ENCODE data around the gene SLC38A4.

The SLC38A4 gene

DNA sequence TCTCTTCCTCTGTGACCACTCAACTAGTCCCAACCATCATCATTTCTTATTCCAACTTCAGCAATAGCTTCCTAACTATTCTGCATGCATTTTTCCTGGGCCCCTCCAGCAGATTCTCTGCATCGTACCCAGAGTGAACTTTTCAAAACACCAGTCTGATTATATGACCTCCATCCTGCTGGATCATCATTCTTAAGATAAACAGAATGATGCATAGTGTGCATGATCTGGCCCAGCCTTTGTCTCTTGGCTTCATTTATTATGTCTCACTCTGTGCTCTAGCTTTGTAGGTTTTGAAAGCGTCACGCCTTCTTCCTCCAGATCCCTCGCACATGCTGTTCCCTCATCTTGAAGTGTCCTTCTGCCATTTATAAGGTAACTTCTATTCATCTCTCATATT lies 46.3 kb upstream of the SLC38A4 start:
- H3F3A ChIP-seq (ENCODE audit: low read depth), result no peaks in the 10 kb centered on the region
- no peaks in the 10 kb centered on the region for H3K9me2 ChIP-seq (replicated peaks; ENCODE audit: low read depth, low read length)
- H3K79me2 ChIP-seq (ENCODE audit: insufficient read depth, low read length), result no peaks in the 10 kb centered on the region
- H3K4me2 ChIP-seq (ENCODE audit: low read depth, low read length, poor library complexity, severe bottlenecking), result no peak overlapping the region
- no peaks in the 10 kb centered on the region for H3K9me3 ChIP-seq (ENCODE audit: insufficient read depth, low read depth, low read length)
- H4K20me1 ChIP-seq (ENCODE audit: insufficient read depth, low read length, poor library complexity, severe bottlenecking), result no peaks in the 10 kb centered on the region
- no peak overlapping the region for H3K9ac ChIP-seq (ENCODE audit: low read depth, low read length, poor library complexity, severe bottlenecking)
- no peaks in the 10 kb centered on the region for H3K4me1 ChIP-seq (ENCODE audit: insufficient read depth, low read length, poor library complexity, severe bottlenecking)
- H3K4me3 ChIP-seq (ENCODE audit: low read length, poor library complexity, severe bottlenecking), result no peak overlapping the region
- no peak overlapping the region for H2AFZ ChIP-seq (ENCODE audit: low read length)
- H3K36me3 ChIP-seq (ENCODE audit: insufficient read depth, low read length), result no peaks in the 10 kb centered on the region
- H3K27me3 ChIP-seq (ENCODE audit: insufficient read depth, low read length, poor library complexity, severe bottlenecking), result no peaks in the 10 kb centered on the region
- TF ChIP-seq, protein P1, sequence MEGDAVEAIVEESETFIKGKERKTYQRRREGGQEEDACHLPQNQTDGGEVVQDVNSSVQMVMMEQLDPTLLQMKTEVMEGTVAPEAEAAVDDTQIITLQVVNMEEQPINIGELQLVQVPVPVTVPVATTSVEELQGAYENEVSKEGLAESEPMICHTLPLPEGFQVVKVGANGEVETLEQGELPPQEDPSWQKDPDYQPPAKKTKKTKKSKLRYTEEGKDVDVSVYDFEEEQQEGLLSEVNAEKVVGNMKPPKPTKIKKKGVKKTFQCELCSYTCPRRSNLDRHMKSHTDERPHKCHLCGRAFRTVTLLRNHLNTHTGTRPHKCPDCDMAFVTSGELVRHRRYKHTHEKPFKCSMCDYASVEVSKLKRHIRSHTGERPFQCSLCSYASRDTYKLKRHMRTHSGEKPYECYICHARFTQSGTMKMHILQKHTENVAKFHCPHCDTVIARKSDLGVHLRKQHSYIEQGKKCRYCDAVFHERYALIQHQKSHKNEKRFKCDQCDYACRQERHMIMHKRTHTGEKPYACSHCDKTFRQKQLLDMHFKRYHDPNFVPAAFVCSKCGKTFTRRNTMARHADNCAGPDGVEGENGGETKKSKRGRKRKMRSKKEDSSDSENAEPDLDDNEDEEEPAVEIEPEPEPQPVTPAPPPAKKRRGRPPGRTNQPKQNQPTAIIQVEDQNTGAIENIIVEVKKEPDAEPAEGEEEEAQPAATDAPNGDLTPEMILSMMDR (conservative IDR thresholded peaks at IDR 0.05; ENCODE audit: low read length), result no peak
- no peak for TF ChIP-seq EZH2phosphoT487 (IDR thresholded peaks at IDR 0.05; ENCODE audit: borderline replicate concordance)

DNA sequence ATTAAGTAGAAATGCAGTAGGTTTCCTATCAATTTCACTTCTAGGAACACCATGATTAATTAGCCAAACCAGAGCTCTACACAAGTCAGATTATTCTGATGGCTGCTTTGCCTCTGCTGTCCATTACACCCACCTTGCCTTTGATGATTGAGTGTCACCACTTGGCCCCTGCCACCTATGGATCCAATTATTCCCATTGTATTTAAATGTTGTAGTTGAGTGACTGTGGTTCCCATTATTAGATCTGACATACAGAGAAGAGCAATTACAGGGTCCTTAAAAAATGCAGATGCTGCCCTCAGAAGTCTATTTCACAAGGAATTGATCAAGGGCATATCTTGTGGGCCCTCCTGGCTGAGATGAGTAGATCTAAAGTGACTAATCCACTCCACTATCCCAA lies 39.5 kb upstream of the SLC38A4 start:
- H2AFZ ChIP-seq (ENCODE audit: low read length), result no peak overlapping the region
- H3K79me2 ChIP-seq (ENCODE audit: insufficient read depth, low read length), result no peaks in the 10 kb centered on the region
- H3K36me3 ChIP-seq (ENCODE audit: insufficient read depth, low read length), result no peaks in the 10 kb centered on the region
- no peaks in the 10 kb centered on the region for H3K9me3 ChIP-seq (ENCODE audit: insufficient read depth, low read depth, low read length)
- TF ChIP-seq, protein P1 (conservative IDR thresholded peaks at IDR 0.05; ENCODE audit: low read length), result no peak
- TF ChIP-seq EZH2phosphoT487 (IDR thresholded peaks at IDR 0.05; ENCODE audit: borderline replicate concordance), result no peak
- H3K9ac ChIP-seq (ENCODE audit: low read depth, low read length, poor library complexity, severe bottlenecking), result no peak overlapping the region
- no peaks in the 10 kb centered on the region for H3K9me2 ChIP-seq (replicated peaks; ENCODE audit: low read depth, low read length)
- H3K4me3 ChIP-seq (ENCODE audit: low read length, poor library complexity, severe bottlenecking), result no peak overlapping the region
- H3K27me3 ChIP-seq (ENCODE audit: insufficient read depth, low read length, poor library complexity, severe bottlenecking), result no peaks in the 10 kb centered on the region
- H3K4me1 ChIP-seq (ENCODE audit: insufficient read depth, low read length, poor library complexity, severe bottlenecking), result no peaks in the 10 kb centered on the region
- no peak overlapping the region for H3K4me2 ChIP-seq (ENCODE audit: low read depth, low read length, poor library complexity, severe bottlenecking)
- H3F3A ChIP-seq (ENCODE audit: low read depth), result no peaks in the 10 kb centered on the region
- H4K20me1 ChIP-seq (ENCODE audit: insufficient read depth, low read length, poor library complexity, severe bottlenecking), result no peaks in the 10 kb centered on the region

DNA sequence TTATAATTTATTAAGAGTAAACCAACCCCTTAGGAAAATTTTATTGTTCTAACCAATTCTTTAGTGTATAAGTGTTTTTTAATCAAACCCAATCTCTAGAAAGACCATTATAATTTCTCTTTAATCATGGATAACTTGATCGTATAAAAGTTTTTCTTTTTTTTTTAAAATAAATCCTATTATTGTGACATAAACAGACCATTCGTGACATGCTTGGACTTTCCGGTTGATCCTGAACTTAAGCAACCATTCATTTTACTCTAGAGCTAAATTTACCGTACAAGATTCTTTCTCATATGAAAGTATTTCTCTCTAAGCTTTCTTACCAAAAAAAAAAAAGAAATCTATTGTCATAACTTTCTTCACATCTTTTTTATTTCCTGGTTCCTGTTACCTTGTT lies 32.6 kb upstream of the SLC38A4 start:
- H3K4me1 ChIP-seq (ENCODE audit: insufficient read depth, low read length, poor library complexity, severe bottlenecking), result no peaks in the 10 kb centered on the region
- H3K36me3 ChIP-seq (ENCODE audit: insufficient read depth, low read length), result no peaks in the 10 kb centered on the region
- peaks cover 3% of the 10 kb centered on the region for H3K27me3 ChIP-seq (ENCODE audit: insufficient read depth, low read length, poor library complexity, severe bottlenecking)
- H3K4me3 ChIP-seq (ENCODE audit: low read length, poor library complexity, severe bottlenecking), result no peak overlapping the region
- no peak overlapping the region for H3K4me2 ChIP-seq (ENCODE audit: low read depth, low read length, poor library complexity, severe bottlenecking)
- H3K79me2 ChIP-seq (ENCODE audit: insufficient read depth, low read length), result no peaks in the 10 kb centered on the region
- no peak overlapping the region for H2AFZ ChIP-seq (ENCODE audit: low read length)
- no peaks in the 10 kb centered on the region for H3F3A ChIP-seq (ENCODE audit: low read depth)
- no peaks in the 10 kb centered on the region for H3K9me2 ChIP-seq (replicated peaks; ENCODE audit: low read depth, low read length)
- no peaks in the 10 kb centered on the region for H4K20me1 ChIP-seq (ENCODE audit: insufficient read depth, low read length, poor library complexity, severe bottlenecking)
- TF ChIP-seq, protein P1 (conservative IDR thresholded peaks at IDR 0.05; ENCODE audit: low read length), result no peak
- TF ChIP-seq EZH2phosphoT487 (IDR thresholded peaks at IDR 0.05; ENCODE audit: borderline replicate concordance), result no peak
- no peak overlapping the region for H3K9ac ChIP-seq (ENCODE audit: low read depth, low read length, poor library complexity, severe bottlenecking)
- peaks cover 15% of the 10 kb centered on the region for H3K9me3 ChIP-seq (ENCODE audit: insufficient read depth, low read depth, low read length)
